ENCODE results near the gene CCSER1.

Gene CCSER1

GRCh38 chr4:90127223-90127705 is at the start of gene CCSER1:
Gene CCSER1 (plus strand): TSS chr4:90127394.
- Histone ChIP-seq H3K9me3 (ENCODE audit: insufficient read depth, low read length) (no peaks in the 10 kb centered on the region), H3K4me3 (ENCODE audit: insufficient read depth, low read length, poor library complexity, severe bottlenecking) (no peak within 1 kb of the TSS), H3K4me2 (ENCODE audit: low read depth, low read length, poor library complexity, severe bottlenecking) (no peak within 1 kb of the TSS), H3K79me2 (ENCODE audit: insufficient read depth, low read length) (no peaks in the 10 kb centered on the region), H3K27me3 (ENCODE audit: low read length) (no peaks in the 10 kb centered on the region), H4K20me1 (ENCODE audit: low read depth, low read length) (no peaks in the 10 kb centered on the region), H3K9ac (ENCODE audit: low read length) (no peak within 1 kb of the TSS), H3F3A (ENCODE audit: insufficient read depth) (no peaks in the 10 kb centered on the region), H3K9me2 (replicated peaks; ENCODE audit: insufficient read depth, low read length) (no peaks in the 10 kb centered on the region), H3K27ac (ENCODE audit: low read depth, low read length) (no peak within 1 kb of the TSS), H3K36me3 (ENCODE audit: low read length) (no peaks in the 10 kb centered on the region), H2AFZ (ENCODE audit: low read depth, low read length, severe bottlenecking) (no peak within 1 kb of the TSS)
- no peak for TF ChIP-seq CTCF (IDR thresholded peaks at IDR 0.05; ENCODE audit: insufficient read depth, low read length, poor library complexity, severe bottlenecking)
- no peak for TF ChIP-seq EZH2phosphoT487 (conservative IDR thresholded peaks at IDR 0.05; ENCODE audit: low read length)

DNA sequence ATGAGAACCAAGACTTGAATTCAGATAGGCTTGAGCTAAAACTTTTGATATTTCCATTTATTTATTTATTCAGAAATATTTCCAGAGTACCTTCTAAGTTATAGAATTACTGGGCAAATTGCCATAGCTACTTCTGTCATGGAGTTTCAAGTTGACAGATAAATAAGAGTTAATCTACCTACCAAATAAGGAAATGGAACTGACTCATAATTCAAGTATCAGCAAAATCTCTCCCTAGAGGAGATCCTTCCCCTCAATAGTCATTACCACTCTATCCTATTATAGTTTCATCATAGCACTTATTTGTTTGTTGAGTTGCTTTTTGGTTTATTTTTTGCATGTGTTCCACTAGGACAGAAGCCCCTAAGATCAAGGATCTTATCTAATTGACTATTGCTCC is 48.8 kb upstream of the CCSER1 start:
- H3K4me2 ChIP-seq (ENCODE audit: low read depth, low read length, poor library complexity, severe bottlenecking): no peak overlapping the region
- no peaks in the 10 kb centered on the region for H3K9me3 ChIP-seq (ENCODE audit: insufficient read depth, low read length)

GRCh38 chr4:90080116-90080515 is 47.1 kb upstream of the CCSER1 start:
- Histone ChIP-seq H4K20me1 (ENCODE audit: low read depth, low read length) (no peaks in the 10 kb centered on the region), H3K9ac (ENCODE audit: low read length) (no peak overlapping the region), H3F3A (ENCODE audit: insufficient read depth) (no peaks in the 10 kb centered on the region), H3K9me3 (ENCODE audit: insufficient read depth, low read length) (no peaks in the 10 kb centered on the region), H3K4me3 (ENCODE audit: insufficient read depth, low read length, poor library complexity, severe bottlenecking) (no peak overlapping the region), H2AFZ (ENCODE audit: low read depth, low read length, severe bottlenecking) (no peak overlapping the region), H3K4me2 (ENCODE audit: low read depth, low read length, poor library complexity, severe bottlenecking) (no peak overlapping the region), H3K9me2 (replicated peaks; ENCODE audit: insufficient read depth, low read length) (no peaks in the 10 kb centered on the region), H3K27ac (ENCODE audit: low read depth, low read length) (no peak overlapping the region), H3K79me2 (ENCODE audit: insufficient read depth, low read length) (no peaks in the 10 kb centered on the region), H3K27me3 (ENCODE audit: low read length) (no peaks in the 10 kb centered on the region), H3K36me3 (ENCODE audit: low read length) (no peaks in the 10 kb centered on the region)
- TF ChIP-seq EZH2phosphoT487 (conservative IDR thresholded peaks at IDR 0.05; ENCODE audit: low read length) (no peak), CTCF (IDR thresholded peaks at IDR 0.05; ENCODE audit: insufficient read depth, low read length, poor library complexity, severe bottlenecking) (no peak)

More for the DNA sequence above, 48.8 kb upstream of the CCSER1 start:
- Histone ChIP-seq H3K27me3 (ENCODE audit: low read length) (no peaks in the 10 kb centered on the region), H3K9me2 (replicated peaks; ENCODE audit: insufficient read depth, low read length) (no peaks in the 10 kb centered on the region), H3K36me3 (ENCODE audit: low read length) (no peaks in the 10 kb centered on the region), H2AFZ (ENCODE audit: low read depth, low read length, severe bottlenecking) (no peak overlapping the region), H3K79me2 (ENCODE audit: insufficient read depth, low read length) (no peaks in the 10 kb centered on the region), H3K9ac (ENCODE audit: low read length) (no peak overlapping the region), H4K20me1 (ENCODE audit: low read depth, low read length) (no peaks in the 10 kb centered on the region), H3K4me3 (ENCODE audit: insufficient read depth, low read length, poor library complexity, severe bottlenecking) (no peak overlapping the region), H3K27ac (ENCODE audit: low read depth, low read length) (no peak overlapping the region), H3F3A (ENCODE audit: insufficient read depth) (no peaks in the 10 kb centered on the region)
- TF ChIP-seq CTCF (IDR thresholded peaks at IDR 0.05; ENCODE audit: insufficient read depth, low read length, poor library complexity, severe bottlenecking) (no peak), EZH2phosphoT487 (conservative IDR thresholded peaks at IDR 0.05; ENCODE audit: low read length) (no peak)

Measured in SU-DHL-6 (cell line).